PFSK-1 (cell line): ENCODE measurements around the gene MAPK8IP3.

Source experiments
- FOXP2 ChIP-seq: optimal IDR thresholded peaks from 2 replicates; pipeline ENCODE3; 2011; ENCODE audit warnings: borderline replicate concordance, control low read depth, inconsistent platforms; ENCODE audit not compliant: insufficient read depth; ENCODE audit errors: extremely low read length, extremely low read depth
- POLR2AphosphoS5 ChIP-seq: IDR thresholded peaks from 2 replicates; pipeline ENCODE4 v1.6.1; 2012; ENCODE audit warnings: low read depth, mild to moderate bottlenecking, control low read depth, low read length, moderate library complexity
- REST ChIP-seq, 2 experiments: IDR thresholded peaks; 2 replicates each; pipeline versions ENCODE4 v1.6.1 to v1.8.0; 2011 to 2012; ENCODE audit warnings: low read depth in 2 of 2, low read length in 2 of 2, control low read depth in 1 of 2, inconsistent platforms in 1 of 2, mild to moderate bottlenecking in 1 of 2, moderate library complexity in 1 of 2; ENCODE audit not compliant: insufficient read depth in 1 of 2
- SIN3A ChIP-seq: IDR thresholded peaks from 2 replicates; pipeline ENCODE4 v1.6.1; 2012; ENCODE audit warnings: mild to moderate bottlenecking, low read length, moderate library complexity, borderline replicate concordance; ENCODE audit not compliant: insufficient read depth
- TAF1 ChIP-seq: IDR thresholded peaks from 2 replicates; pipeline ENCODE4 v1.6.1; 2012; ENCODE audit warnings: low read length, control low read depth, borderline replicate concordance; ENCODE audit not compliant: insufficient read depth

Gene MAPK8IP3

DNA sequence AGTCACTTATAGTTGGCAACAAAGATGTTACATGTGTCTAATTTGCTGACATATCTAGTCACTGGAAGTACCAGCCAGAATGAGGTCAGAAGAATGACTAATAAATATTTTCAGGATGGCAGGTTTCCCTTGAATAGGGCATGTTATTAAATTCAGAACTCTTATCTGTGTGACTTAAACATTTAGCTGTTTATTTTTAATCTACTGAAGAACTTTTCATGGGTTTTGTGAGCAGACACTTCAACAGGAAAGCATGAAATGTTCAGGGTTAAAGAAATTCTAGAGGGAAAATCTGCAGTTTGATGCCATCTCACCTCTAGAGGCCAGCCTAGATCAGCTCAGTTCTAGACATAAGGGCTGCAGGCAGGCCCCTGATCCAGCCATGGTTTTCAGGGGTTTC is 14.7 kb upstream of the MAPK8IP3 start:
- TF ChIP-seq POLR2AphosphoS5 = no peak
- no peak for TF ChIP-seq TAF1
- TF ChIP-seq FOXP2 = no peak
- no peak for TF ChIP-seq SIN3A

DNA sequence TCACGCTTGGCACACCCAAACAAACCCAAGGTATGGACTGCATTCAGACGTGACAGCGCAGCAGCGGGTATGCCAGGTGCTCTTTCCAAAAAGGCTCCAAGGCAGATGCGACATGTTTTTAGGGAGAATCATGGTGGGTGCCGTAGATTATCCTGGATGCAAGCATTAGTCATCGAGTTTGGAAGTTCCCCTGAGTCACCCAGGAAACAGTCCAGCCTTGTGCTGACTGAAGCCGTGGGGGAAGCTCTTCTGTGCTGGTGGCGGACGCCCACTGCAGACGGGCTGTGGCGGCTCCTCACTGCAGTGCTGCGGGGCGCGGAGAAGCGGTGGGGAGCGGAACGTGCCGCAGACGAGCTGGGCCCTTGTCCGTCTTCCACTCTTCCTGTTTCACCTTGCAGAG is 14.0 kb upstream of the MAPK8IP3 start:
- TF ChIP-seq POLR2AphosphoS5 = no peak
- TF ChIP-seq TAF1 = no peak
- no peak for TF ChIP-seq SIN3A
- TF ChIP-seq REST (IDR thresholded peaks at IDR 0.05; ENCODE audit: insufficient read depth in 1 of 2, low read depth in 2 of 2, low read length in 2 of 2) = no peak
- TF ChIP-seq FOXP2 = no peak

- TF ChIP-seq POLR2AphosphoS5 (no peak), FOXP2 (no peak), REST (IDR thresholded peaks at IDR 0.05; ENCODE audit: insufficient read depth in 1 of 2, low read depth in 2 of 2, low read length in 2 of 2) (no peak), SIN3A (no peak), TAF1 (no peak)
Observed at GRCh38 chr16:1696863-1697262, 9.1 kb upstream of the MAPK8IP3 start.

DNA sequence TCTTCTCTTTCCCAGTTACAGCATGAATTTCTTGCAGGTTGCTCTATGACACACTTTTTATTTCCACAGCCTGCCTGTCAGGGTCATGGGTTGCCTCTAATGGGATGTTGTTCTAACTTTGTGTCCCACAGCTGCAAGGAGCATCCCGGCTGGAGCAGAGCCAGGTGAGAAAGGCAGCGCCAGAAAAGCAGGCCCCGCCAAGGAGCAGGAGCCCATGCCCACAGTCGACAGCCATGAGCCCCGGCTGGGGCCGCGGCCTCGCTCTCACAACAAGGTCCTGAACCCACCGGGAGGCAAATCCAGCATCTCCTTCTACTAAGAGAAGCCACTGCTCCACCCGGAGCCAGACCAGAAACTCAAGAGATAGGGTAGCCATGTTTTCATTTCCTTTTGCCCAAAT is 7.3 kb upstream of the MAPK8IP3 start:
- TF ChIP-seq REST (IDR thresholded peaks at IDR 0.05; ENCODE audit: insufficient read depth in 1 of 2, low read depth in 2 of 2, low read length in 2 of 2) (no peak), TAF1 (no peak), SIN3A (no peak), FOXP2 (no peak), POLR2AphosphoS5 (no peak)

GRCh38 chr16:1700246-1700645 is 5.7 kb upstream of the MAPK8IP3 start:
- TF ChIP-seq SIN3A (no peak), POLR2AphosphoS5 (no peak), TAF1 (no peak), FOXP2 (no peak), REST (IDR thresholded peaks at IDR 0.05; ENCODE audit: insufficient read depth in 1 of 2, low read depth in 2 of 2, low read length in 2 of 2) (no peak)
